Hepatocyte (in vitro differentiated cells): Measurements from ENCODE around the gene PCLO. TPM values are rescaled to one million over a fixed set of nuclear protein-coding genes. Genes with fewer than 3 reads are reported as not detected.

ENCODE experiments used
- DNase-seq: peaks from one replicate; pipeline ENCODE4 v3.0.0-alpha.2; 2016; ENCODE audit warnings: low spot score
- H2AFZ ChIP-seq: fragments of 200-600 bp; sonication (generic); 2 replicates; pipeline ENCODE4 v1.6.0; 2016; ENCODE audit warnings: antibody characterized with exemption, mild to moderate bottlenecking
- H3K27ac ChIP-seq: fragments of 200-600 bp; sonication (generic); 2 replicates; pipeline ENCODE4 v1.5.1; 2016; ENCODE audit warnings: mild to moderate bottlenecking
- H3K27me3 ChIP-seq: fragments of 200-600 bp; sonication (generic); 2 replicates; pipeline ENCODE4 v1.6.1; 2016
- H3K36me3 ChIP-seq: fragments of 200-600 bp; sonication (generic); replicated peaks from 2 replicates; pipeline ENCODE4 v1.5.1; 2016; ENCODE audit warnings: low read depth; ENCODE audit not compliant: insufficient read depth
- H3K4me1 ChIP-seq: fragments of 200-600 bp; sonication (generic); 2 replicates; pipeline ENCODE4 v1.5.1; 2016; ENCODE audit warnings: mild to moderate bottlenecking, moderate library complexity; ENCODE audit not compliant: insufficient read depth
- H3K4me2 ChIP-seq: fragments of 200-600 bp; sonication (generic); 2 replicates; pipeline ENCODE4 v1.6.0; 2016
- H3K4me3 ChIP-seq: fragments of 200-600 bp; sonication (generic); 2 replicates; pipeline ENCODE4 v1.5.1; 2016; ENCODE audit warnings: mild to moderate bottlenecking
- H3K79me2 ChIP-seq: fragments of 200-600 bp; sonication (generic); 2 replicates; pipeline ENCODE4 v1.6.0; 2017; ENCODE audit warnings: mild to moderate bottlenecking
- H3K9me2 ChIP-seq: fragments of 200-600 bp; sonication (generic); replicated peaks from 2 replicates; pipeline ENCODE4 v1.6.0; 2017; ENCODE audit warnings: mild to moderate bottlenecking; ENCODE audit not compliant: insufficient read depth
- H3K9me3 ChIP-seq: fragments of 200-600 bp; sonication (generic); 2 replicates; pipeline ENCODE4 v1.5.1; 2016; ENCODE audit warnings: low read depth, mild to moderate bottlenecking
- H4K20me1 ChIP-seq: fragments of 200-600 bp; sonication (generic); 2 replicates; pipeline ENCODE4 v1.6.0; 2016; ENCODE audit warnings: mild to moderate bottlenecking; ENCODE audit not compliant: insufficient read depth, poor library complexity, severe bottlenecking
- EZH2 ChIP-seq: fragments of 200-600 bp; sonication (generic); IDR thresholded peaks from 2 replicates; pipeline ENCODE4 v1.6.1; 2016; ENCODE audit warnings: antibody characterized with exemption, mild to moderate bottlenecking, borderline replicate concordance
- EZH2phosphoT487 ChIP-seq: fragments of 200-600 bp; sonication (generic); IDR thresholded peaks from one replicate; pipeline ENCODE4 v1.6.1; 2018; ENCODE audit warnings: antibody characterized with exemption, mild to moderate bottlenecking, low read depth, moderate library complexity; ENCODE audit not compliant: unreplicated experiment, severe bottlenecking
- WGBS: methylation state at CpG from one replicate; pipeline ENCODE4 v1.1.6; 2016; ENCODE audit warnings: low lambda C conversion rate; ENCODE audit errors: missing lambda C conversion rate; 5-methylcytosine and 5-hydroxymethylcytosine counted together
- polyA plus RNA-seq: library from polyadenylated mRNA; unstranded; fragments of >200 nt; fragmentation: Nextera tagmentation; extraction: Ambion mirVana; gene quantifications from 2 replicates; pipeline ENCODE4 v1.2.1, GENCODE V29; 2016
- total RNA-seq: library from RNA; depleted of rRNA; stranded (reverse); fragments of >200 nt; gene quantifications from 2 replicates; pipeline ENCODE4 v1.2.3, GENCODE V29; 2014
- TF ChIP-seq, protein P1 (sequence below): fragments of 200-600 bp; sonication (generic); IDR thresholded peaks from 2 replicates; pipeline ENCODE4 v1.5.1; 2016; ENCODE audit warnings: antibody characterized with exemption, mild to moderate bottlenecking; ENCODE audit not compliant: poor library complexity

The PCLO gene
- total and polyA plus RNA-seq, 2 experiments from 2014 or later, result 1.3 to 8.1 TPM

DNA sequence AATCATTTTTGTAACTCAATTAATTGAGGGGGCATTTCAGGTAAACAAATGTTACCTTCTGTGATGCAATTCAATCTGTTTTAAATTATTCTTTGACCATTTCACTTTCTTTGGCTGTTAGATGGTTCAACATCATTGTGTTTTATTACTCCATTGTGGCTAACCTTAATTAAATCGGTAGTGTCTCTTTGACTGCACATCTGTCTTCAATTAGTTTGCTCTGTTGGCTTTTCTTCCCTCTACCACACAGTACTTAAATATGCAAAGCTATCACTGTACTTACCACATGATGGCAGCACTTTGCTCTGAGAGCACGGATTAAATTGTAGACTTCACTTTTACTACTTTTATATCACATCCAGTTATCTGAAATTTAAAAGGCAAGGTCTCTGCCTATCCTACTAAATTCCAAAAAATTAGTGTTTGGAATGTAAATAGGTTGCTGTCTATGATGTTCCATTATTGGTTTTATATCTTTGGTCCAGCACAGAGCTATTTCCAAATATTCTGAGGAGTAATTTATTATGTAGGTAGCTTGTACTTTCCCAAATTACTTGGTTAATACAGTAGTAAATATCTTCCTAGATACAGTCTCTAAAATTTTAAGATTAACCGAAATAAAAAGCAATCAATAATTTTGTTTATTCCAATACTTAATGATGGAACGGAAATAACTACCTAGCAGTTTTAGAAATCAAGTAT lies 352.0 kb downstream of the PCLO start:
- Histone ChIP-seq H3K4me2 (no peak overlapping the region), H3K4me3 (no peak overlapping the region), H3K79me2 (no peaks in the 10 kb centered on the region), H3K9me2 (no peaks in the 10 kb centered on the region), H3K36me3 (no peaks in the 10 kb centered on the region), H3K4me1 (no peaks in the 10 kb centered on the region), H3K27ac (no peak overlapping the region), H3K9me3 (no peaks in the 10 kb centered on the region), H3K27me3 (no peaks in the 10 kb centered on the region), H2AFZ (no peak overlapping the region), H4K20me1 (no peaks in the 10 kb centered on the region)
- DNase-seq, result peak; percentile 61
- TF ChIP-seq EZH2 (no peak), EZH2phosphoT487 (no peak)
- TF ChIP-seq, protein P1, sequence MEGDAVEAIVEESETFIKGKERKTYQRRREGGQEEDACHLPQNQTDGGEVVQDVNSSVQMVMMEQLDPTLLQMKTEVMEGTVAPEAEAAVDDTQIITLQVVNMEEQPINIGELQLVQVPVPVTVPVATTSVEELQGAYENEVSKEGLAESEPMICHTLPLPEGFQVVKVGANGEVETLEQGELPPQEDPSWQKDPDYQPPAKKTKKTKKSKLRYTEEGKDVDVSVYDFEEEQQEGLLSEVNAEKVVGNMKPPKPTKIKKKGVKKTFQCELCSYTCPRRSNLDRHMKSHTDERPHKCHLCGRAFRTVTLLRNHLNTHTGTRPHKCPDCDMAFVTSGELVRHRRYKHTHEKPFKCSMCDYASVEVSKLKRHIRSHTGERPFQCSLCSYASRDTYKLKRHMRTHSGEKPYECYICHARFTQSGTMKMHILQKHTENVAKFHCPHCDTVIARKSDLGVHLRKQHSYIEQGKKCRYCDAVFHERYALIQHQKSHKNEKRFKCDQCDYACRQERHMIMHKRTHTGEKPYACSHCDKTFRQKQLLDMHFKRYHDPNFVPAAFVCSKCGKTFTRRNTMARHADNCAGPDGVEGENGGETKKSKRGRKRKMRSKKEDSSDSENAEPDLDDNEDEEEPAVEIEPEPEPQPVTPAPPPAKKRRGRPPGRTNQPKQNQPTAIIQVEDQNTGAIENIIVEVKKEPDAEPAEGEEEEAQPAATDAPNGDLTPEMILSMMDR, result peak; percentile 84
- 29% methylated on average over 4 of the region's 4 CpGs for WGBS

DNA sequence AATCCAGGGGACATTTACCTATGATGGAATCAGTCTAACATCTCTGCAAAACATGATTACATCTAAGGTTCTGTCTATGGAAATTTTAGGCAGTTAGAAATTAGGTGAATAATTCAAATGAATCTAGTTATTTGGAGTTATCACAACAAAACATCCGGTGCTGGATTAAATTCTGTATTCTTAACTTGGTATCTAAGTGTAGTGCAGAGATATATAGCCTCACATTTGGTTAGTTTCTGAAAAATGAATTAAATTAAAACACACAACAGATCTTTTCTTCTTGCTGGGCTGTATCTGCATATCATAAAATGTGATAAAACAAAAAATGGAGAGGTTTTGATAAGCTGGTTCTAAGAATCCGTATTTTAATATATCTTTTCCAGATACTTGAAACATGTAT lies 354.1 kb downstream of the PCLO start:
- Histone ChIP-seq H3K27ac (no peak overlapping the region), H4K20me1 (no peaks in the 10 kb centered on the region)

DNA sequence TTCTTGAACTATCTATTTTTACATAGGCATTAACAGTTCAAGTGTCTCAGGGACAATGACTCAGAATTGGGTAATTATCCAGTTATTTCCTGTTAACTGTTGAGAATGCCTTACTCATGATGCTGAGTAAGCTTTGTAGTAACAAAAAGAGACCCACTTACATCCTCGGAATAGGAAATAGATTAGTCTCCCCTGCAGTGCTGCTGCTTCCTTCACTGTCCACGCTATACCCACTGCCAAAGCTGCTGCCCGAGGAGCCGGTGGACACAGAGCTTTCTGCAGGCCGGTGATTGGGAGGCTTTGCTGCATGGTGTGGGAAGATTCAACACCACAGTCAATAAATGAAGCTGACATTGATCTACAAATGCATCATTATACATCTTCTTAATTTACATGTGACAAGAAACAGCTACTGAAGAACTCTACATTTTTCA lies 357.1 kb downstream of the PCLO start:
- Histone ChIP-seq H3K4me3 (no peak overlapping the region), H3K27ac (no peak overlapping the region), H3K4me2 (no peak overlapping the region), H3K79me2 (no peaks in the 10 kb centered on the region), H3K9me3 (no peaks in the 10 kb centered on the region), H2AFZ (no peak overlapping the region), H3K36me3 (no peaks in the 10 kb centered on the region), H4K20me1 (no peaks in the 10 kb centered on the region), H3K4me1 (no peaks in the 10 kb centered on the region), H3K9me2 (no peaks in the 10 kb centered on the region), H3K27me3 (no peaks in the 10 kb centered on the region)
- DNase-seq, result no peak
- WGBS, result 58% methylated on average over 5 of the region's 5 CpGs
- TF ChIP-seq EZH2phosphoT487, result no peak
- TF ChIP-seq, protein P1, result no peak
- TF ChIP-seq EZH2, result no peak

More for the DNA sequence above, 354.1 kb downstream of the PCLO start:
- no peak for TF ChIP-seq EZH2
- Histone ChIP-seq H3K4me1 (no peaks in the 10 kb centered on the region), H3K9me3 (no peaks in the 10 kb centered on the region), H2AFZ (no peak overlapping the region), H3K27me3 (no peaks in the 10 kb centered on the region), H3K4me3 (no peak overlapping the region), H3K79me2 (no peaks in the 10 kb centered on the region), H3K9me2 (no peaks in the 10 kb centered on the region), H3K36me3 (no peaks in the 10 kb centered on the region), H3K4me2 (no peak overlapping the region)
- WGBS, result 82% methylated on average over 2 of the region's 2 CpGs
- no peak for DNase-seq

DNA sequence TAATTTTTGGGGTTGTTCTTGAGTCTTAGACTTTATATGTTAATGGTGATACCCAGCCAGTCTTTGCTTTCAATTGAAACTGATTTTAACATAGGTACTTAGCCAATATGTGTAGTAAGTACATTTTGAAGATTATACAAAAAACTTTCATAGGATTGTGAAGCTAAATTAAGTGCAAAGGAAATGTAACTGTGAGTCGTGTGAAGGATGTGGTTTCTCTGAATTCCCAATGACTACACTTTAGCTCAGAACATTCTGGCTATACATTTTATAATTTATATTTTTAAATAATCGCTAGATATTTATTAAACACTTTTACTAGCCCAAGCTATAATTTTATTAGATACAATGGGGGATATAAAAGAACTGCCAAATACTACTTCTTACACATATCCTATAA lies 359.3 kb downstream of the PCLO start:
- H2AFZ ChIP-seq, result no peak overlapping the region
- H3K4me1 ChIP-seq, result no peaks in the 10 kb centered on the region
- no peaks in the 10 kb centered on the region for H3K27me3 ChIP-seq
- no peaks in the 10 kb centered on the region for H3K79me2 ChIP-seq
- no peaks in the 10 kb centered on the region for H3K9me2 ChIP-seq
- H3K4me2 ChIP-seq, result no peak overlapping the region
- H3K4me3 ChIP-seq, result no peak overlapping the region
- H3K36me3 ChIP-seq, result no peaks in the 10 kb centered on the region
- WGBS, result 92% methylated on average over 2 of the region's 2 CpGs
- no peaks in the 10 kb centered on the region for H3K9me3 ChIP-seq
- TF ChIP-seq, protein P1, result no peak
- no peak for TF ChIP-seq EZH2phosphoT487
- TF ChIP-seq EZH2, result no peak
- DNase-seq, result no peak
- no peaks in the 10 kb centered on the region for H4K20me1 ChIP-seq
- H3K27ac ChIP-seq, result no peak overlapping the region
